Measurements from ENCODE around the gene SRSF4.
"Not testable (repeated sequence)": the region's sequence is repeated elsewhere in the genome, so short reads cannot be mapped to it uniquely, and the experiment has no call there.

SRSF4 gene

GRCh38 chr1:29124366-29125236 lies 57.1 kb downstream of the SRSF4 start:
- DNase-seq = no peak

- no peak for DNase-seq
Observed at GRCh38 chr1:29123887-29124365, 57.8 kb downstream of the SRSF4 start, which contains the start of gene TMEM200B. Gene TMEM200B, minus strand, starts transcription at chr1:29123903. Its CDS starts 2,075 bp downstream, at chr1:29121828.

- no peak for DNase-seq
Observed at GRCh38 chr1:29123053-29123886, 58.4 kb downstream of the SRSF4 start.

- DNase-seq = no peak
Observed at GRCh38 chr1:29122682-29123052, 59.0 kb downstream of the SRSF4 start.

GRCh38 chr1:29121936-29122681 lies 59.6 kb downstream of the SRSF4 start:
- DNase-seq = no peak

GRCh38 chr1:29121516-29121935 lies 60.2 kb downstream of the SRSF4 start:
- DNase-seq = no peak

- DNase-seq = peak; percentile 44
Observed at GRCh38 chr1:29120947-29121485, 60.7 kb downstream of the SRSF4 start.

- DNase-seq = no peak
Observed at GRCh38 chr1:29120367-29120766, 61.3 kb downstream of the SRSF4 start.

GRCh38 chr1:29119121-29119929 lies 62.4 kb downstream of the SRSF4 start:
- no peak for DNase-seq

- DNase-seq = no peak
Observed at GRCh38 chr1:29117381-29117780, 64.3 kb downstream of the SRSF4 start.

- DNase-seq = no peak
Observed at GRCh38 chr1:29114654-29115053, 67.0 kb downstream of the SRSF4 start.

- DNase-seq = no peak
Observed at GRCh38 chr1:29113413-29114117, 68.1 kb downstream of the SRSF4 start.

GRCh38 chr1:29112705-29113412 lies 68.8 kb downstream of the SRSF4 start:
- no peak for DNase-seq

GRCh38 chr1:29108041-29108440 lies 73.7 kb downstream of the SRSF4 start:
- DNase-seq = not testable (repeated sequence)

GRCh38 chr1:29105822-29106221 lies 75.9 kb downstream of the SRSF4 start:
- no peak for DNase-seq

- no peak for DNase-seq
Observed at GRCh38 chr1:29100487-29100886, 81.2 kb downstream of the SRSF4 start.

- no peak for DNase-seq
Observed at GRCh38 chr1:29099286-29099685, 82.4 kb downstream of the SRSF4 start.
